Adrenal gland (tissue), 12 donors: Measurements from ENCODE around the gene NEGR1. TPM values are rescaled to one million over a fixed set of nuclear protein-coding genes. Genes with fewer than 3 reads are reported as not detected.

Experiments
- DNase-seq, 7 donors: peaks; one replicate each; pipeline ENCODE4 v3.0.0-alpha.2; 2019 to 2020
- H3K27ac ChIP-seq, 5 donors: fragments of 200-600 bp; sonication (generic) in 4 of 5; 1 replicate in 3 of 5; 2 replicates in 2 of 5; pipeline versions ENCODE4 v1.5.1 to v1.8.0; 2016 to 2020; ENCODE audit warnings: mild to moderate bottlenecking in 1 of 5
- H3K27me3 ChIP-seq: fragments of 200-600 bp; 2 replicates; pipeline ENCODE4 v1.8.0; 2021
- H3K36me3 ChIP-seq, 2 donors: fragments of 200-600 bp; replicated peaks in 1 of 2; 1 replicate in 1 of 2; 2 replicates in 1 of 2; pipeline versions ENCODE4 v1.5.1 to v1.8.0; 2018 to 2022
- H3K4me1 ChIP-seq, 2 donors: fragments of 200-600 bp; replicated peaks in 1 of 2; 1 replicate in 1 of 2; 2 replicates in 1 of 2; pipeline versions ENCODE4 v1.5.1 to v1.8.0; 2018 to 2021
- H3K4me3 ChIP-seq, 4 donors: fragments of 200-600 bp; sonication (generic) in 3 of 4; one replicate each; pipeline ENCODE4 v1.5.1; 2016 to 2018
- H3K9me3 ChIP-seq, 3 donors: fragments of 200-600 bp; sonication (generic) in 1 of 3; replicated peaks in 1 of 3; 1 replicate in 2 of 3; 2 replicates in 1 of 3; pipeline versions ENCODE4 v1.5.1 to v1.8.0; 2016 to 2021
- CTCF ChIP-seq, 6 experiments: fragments of 450-650 bp in 4 of 6; fragments of 200-600 bp in 2 of 6; sonication (generic) in 1 of 6; IDR thresholded peaks; 1 replicate in 5 of 6; 2 replicates in 1 of 6; pipeline versions ENCODE4 v1.5.1 to v1.8.0; 2016 to 2021; ENCODE audit warnings: antibody characterized with exemption in 6 of 6, mild to moderate bottlenecking in 2 of 6, moderate library complexity in 1 of 6
- POLR2A ChIP-seq, 2 donors: fragments of 450-650 bp; IDR thresholded peaks; one replicate each; pipeline ENCODE4 v1.6.1; 2017; ENCODE audit warnings: antibody characterized with exemption in 2 of 2, mild to moderate bottlenecking in 2 of 2, moderate library complexity in 1 of 2
- WGBS, 4 donors: extraction: QIAGEN DNeasy Blood & Tissue Kit in 2 of 4; methylation state at CpG; one replicate each; pipeline versions ENCODE4 v1.1.5 to v1.1.7; 2013 to 2017; 5-methylcytosine and 5-hydroxymethylcytosine counted together
- intact Hi-C, 2 donors: fragments of 100-400 bp; cut with DNase I; formaldehyde crosslinking; loops; one replicate each; pipeline versions ENCODE4 v1.14.1 to v1.15.0; 2022 to 2023
- polyA plus RNA-seq, 3 donors: library from polyadenylated mRNA; stranded (reverse); fragments of 200-250 nt in 2 of 3; fragments of 350-450 nt in 1 of 3; fragmentation: Illumina TruSeq in 1 of 3; extraction: RNeasy Lipid Tissue Mini Kit (QIAGEN cat#74804) in 1 of 3; gene quantifications; one replicate each; pipeline ENCODE4 v1.2.3, GENCODE V29; 2013 to 2014
- total RNA-seq, 9 donors: library from RNA; depleted of rRNA in 4 of 9; stranded (reverse); fragments of >200 nt in 4 of 9; fragments of 120-200 nt in 1 of 9; fragmentation: NEBNext Ultra II Directional in 1 of 9; extraction: Animal tissue kit (Norgen Biotek cat#: 25700) in 1 of 9; gene quantifications; one replicate each; pipeline versions ENCODE4 v1.1.0 to v1.2.4, GENCODE V29; 2013 to 2023
- donor health status: healthy with polysubstance abuse.
- donor health status: Bipolar disorder and iron deficiency.
- donor health status: DM: yes; HTN: yes; CAD: no.
- donor health status: DM: no; HTN: no; CAD: no.
- donor health status: DM: no; HTN: no; CAD: no.
- donor health status: DM: yes; HTN: yes; CAD: no.

Gene NEGR1
- total and polyA plus RNA-seq, 12 donors, result 1.1 to 7.4 (median 4.0) TPM

- TF ChIP-seq CTCF (IDR thresholded peaks at IDR 0.05), result no peak
- no peak for TF ChIP-seq POLR2A (IDR thresholded peaks at IDR 0.05)
- H3K36me3 ChIP-seq, result no peaks in the 10 kb centered on the region
- no peak for DNase-seq
- H3K27ac ChIP-seq, result no peak overlapping the region
- no peaks in the 10 kb centered on the region for H3K9me3 ChIP-seq
- intact Hi-C loops, result no loop called here
- no peaks in the 10 kb centered on the region for H3K4me1 ChIP-seq
- H3K4me3 ChIP-seq, result no peak overlapping the region
- no peaks in the 10 kb centered on the region for H3K27me3 ChIP-seq
Measured at GRCh38 chr1:72229893-72230292, 52.4 kb downstream of the NEGR1 start.

- H3K4me1 ChIP-seq, result no peaks in the 10 kb centered on the region
- H3K9me3 ChIP-seq, result no peaks in the 10 kb centered on the region
- TF ChIP-seq POLR2A (IDR thresholded peaks at IDR 0.05) (no peak), CTCF (IDR thresholded peaks at IDR 0.05) (no peak)
- no peaks in the 10 kb centered on the region for H3K36me3 ChIP-seq
- 70 to 75% (median 72%) methylated on average over 4 of the region's 4 CpGs for WGBS, 4 donors
- H3K27ac ChIP-seq, result no peak overlapping the region
- H3K27me3 ChIP-seq, result no peaks in the 10 kb centered on the region
- intact Hi-C loops, result no loop called here
- DNase-seq, result no peak
- H3K4me3 ChIP-seq, result no peak overlapping the region
Measured at GRCh38 chr1:72227667-72228066, 54.7 kb downstream of the NEGR1 start.

GRCh38 chr1:72224506-72224905 is 57.8 kb downstream of the NEGR1 start:
- Histone ChIP-seq H3K4me1 (no peaks in the 10 kb centered on the region), H3K27ac (no peak overlapping the region), H3K36me3 (no peaks in the 10 kb centered on the region), H3K27me3 (no peaks in the 10 kb centered on the region), H3K4me3 (no peak overlapping the region), H3K9me3 (no peaks in the 10 kb centered on the region)
- intact Hi-C loops, result no loop called here
- 78 to 89% (median 83%) methylated on average over 3 of the region's 3 CpGs for WGBS, 4 donors
- TF ChIP-seq POLR2A (IDR thresholded peaks at IDR 0.05) (no peak), CTCF (IDR thresholded peaks at IDR 0.05) (no peak)
- DNase-seq, result no peak

- Histone ChIP-seq H3K36me3 (no peaks in the 10 kb centered on the region), H3K4me3 (no peak overlapping the region), H3K27me3 (no peaks in the 10 kb centered on the region), H3K9me3 (no peaks in the 10 kb centered on the region), H3K27ac (no peak overlapping the region), H3K4me1 (no peaks in the 10 kb centered on the region)
- 73 to 85% (median 80%) methylated on average over 1 of the region's 1 CpG; no CpG with 5 or more reads in 1 of the 4 donors for WGBS, 4 donors
- no peak for DNase-seq
- TF ChIP-seq POLR2A (IDR thresholded peaks at IDR 0.05) (no peak), CTCF (IDR thresholded peaks at IDR 0.05) (no peak)
- intact Hi-C loops, result no loop called here
Measured at GRCh38 chr1:72221811-72222210, 60.5 kb downstream of the NEGR1 start.
